Renal cortical epithelial cell (primary cell): Measurements from ENCODE around the gene SLC49A3. TPM values are rescaled to one million over a fixed set of nuclear protein-coding genes. Genes with fewer than 3 reads are reported as not detected.
A peak's percentile ranks its signal among the peaks of the same experiment; 100 is the strongest.
"Not testable (repeated sequence)": the region's sequence is repeated elsewhere in the genome, so short reads cannot be mapped to it uniquely, and the experiment has no call there.

Source experiments
- DNase-seq: peaks from one replicate; pipeline ENCODE4 v3.0.0-alpha.2; 2011; ENCODE audit warnings: low read depth
- total RNA-seq: library from RNA; depleted of rRNA; stranded (reverse); fragments of >200 nt; gene quantifications from 2 replicates; pipeline ENCODE4 v1.2.3, GENCODE V29; 2014

Gene SLC49A3
- total RNA-seq, 1 donor from 2014 or later: 3.7 TPM

GRCh38 chr4:722169-722725, 33.3 kb upstream of the SLC49A3 start:
- no peak for DNase-seq

GRCh38 chr4:721261-722168, 32.6 kb upstream of the SLC49A3 start:
- DNase-seq: peak; percentile 60

GRCh38 chr4:720111-720860, 31.3 kb upstream of the SLC49A3 start:
- DNase-seq: no peak

GRCh38 chr4:718460-718859, 29.5 kb upstream of the SLC49A3 start:
- no peak for DNase-seq

- no peak for DNase-seq
These were observed 28.8 kb upstream of the SLC49A3 start for GRCh38 chr4:717601-718320.

GRCh38 chr4:714087-714486, 25.1 kb upstream of the SLC49A3 start:
- no peak for DNase-seq

- DNase-seq: no peak
These were observed 24.1 kb upstream of the SLC49A3 start for GRCh38 chr4:712916-713632.

- no peak for DNase-seq
These were observed 23.1 kb upstream of the SLC49A3 start for GRCh38 chr4:712093-712492.

- DNase-seq: no peak
These were observed 22.0 kb upstream of the SLC49A3 start for GRCh38 chr4:710916-711315.

GRCh38 chr4:710116-710515, 21.2 kb upstream of the SLC49A3 start:
- DNase-seq: no peak

- no peak for DNase-seq
These were observed 20.4 kb upstream of the SLC49A3 start for GRCh38 chr4:709348-709747.

GRCh38 chr4:708631-708933, 19.6 kb upstream of the SLC49A3 start:
- DNase-seq: no peak

- no peak for DNase-seq
These were observed 19.1 kb upstream of the SLC49A3 start for GRCh38 chr4:707929-708630.

GRCh38 chr4:706834-707598, 18.1 kb upstream of the SLC49A3 start:
- no peak for DNase-seq

- not testable (repeated sequence) for DNase-seq
These were observed 17.2 kb upstream of the SLC49A3 start for GRCh38 chr4:706083-706633.

GRCh38 chr4:705278-706082, 16.5 kb upstream of the SLC49A3 start, which contains the start of gene PCGF3:
PCGF3 (plus strand) TSS chr4:705832; CDS start chr4:733681, 27,849 bp downstream.
- DNase-seq: peak; percentile 62

- no peak for DNase-seq
These were observed 16.0 kb upstream of the SLC49A3 start for GRCh38 chr4:704971-705277.

- DNase-seq: no peak
These were observed 15.4 kb upstream of the SLC49A3 start for GRCh38 chr4:704198-704891.
